Measurements from ENCODE around the gene GPR176.

The GPR176 gene

GRCh38 chr15:39888243-39888642 lies 31.8 kb downstream of the GPR176 start:
- DNase-seq = no peak

GRCh38 chr15:39887832-39888231 lies 32.2 kb downstream of the GPR176 start:
- peak; percentile 2 for DNase-seq

GRCh38 chr15:39887211-39887610 lies 32.9 kb downstream of the GPR176 start:
- DNase-seq = no peak

GRCh38 chr15:39886418-39886817 lies 33.6 kb downstream of the GPR176 start:
- no peak for DNase-seq

GRCh38 chr15:39885099-39885777 lies 34.8 kb downstream of the GPR176 start:
- no peak for DNase-seq

- no peak for DNase-seq
Measured at GRCh38 chr15:39884351-39884750, 35.7 kb downstream of the GPR176 start.

GRCh38 chr15:39882602-39883001 lies 37.5 kb downstream of the GPR176 start:
- no peak for DNase-seq

- DNase-seq = no peak
Measured at GRCh38 chr15:39881790-39882189, 38.3 kb downstream of the GPR176 start.

GRCh38 chr15:39880718-39881387 lies 39.2 kb downstream of the GPR176 start:
- peak; percentile 73 for DNase-seq

GRCh38 chr15:39878406-39878785 lies 41.7 kb downstream of the GPR176 start:
- no peak for DNase-seq

- peak; percentile 5 for DNase-seq
Measured at GRCh38 chr15:39874890-39875549, 45.0 kb downstream of the GPR176 start.

- no peak for DNase-seq
Measured at GRCh38 chr15:39873978-39874377, 46.1 kb downstream of the GPR176 start.

GRCh38 chr15:39870537-39870936 lies 49.5 kb downstream of the GPR176 start:
- DNase-seq = no peak

GRCh38 chr15:39869858-39870515 lies 50.1 kb downstream of the GPR176 start:
- DNase-seq = peak; percentile 25

- DNase-seq = peak; percentile 77
Measured at GRCh38 chr15:39869254-39869653, 50.8 kb downstream of the GPR176 start.

- no peak for DNase-seq
Measured at GRCh38 chr15:39868396-39868795, 51.7 kb downstream of the GPR176 start.

GRCh38 chr15:39864116-39864515 lies 56.0 kb downstream of the GPR176 start:
- no peak for DNase-seq

- no peak for DNase-seq
Measured at GRCh38 chr15:39860871-39861270, 59.2 kb downstream of the GPR176 start.

GRCh38 chr15:39860200-39860599 lies 59.9 kb downstream of the GPR176 start:
- no peak for DNase-seq

GRCh38 chr15:39859636-39860035 lies 60.4 kb downstream of the GPR176 start:
- no peak for DNase-seq

GRCh38 chr15:39857132-39857531 lies 62.9 kb downstream of the GPR176 start:
- DNase-seq = no peak

GRCh38 chr15:39856357-39856756 lies 63.7 kb downstream of the GPR176 start:
- no peak for DNase-seq

- no peak for DNase-seq
Measured at GRCh38 chr15:39855400-39855799, 64.7 kb downstream of the GPR176 start.

- DNase-seq = no peak
Measured at GRCh38 chr15:39854161-39854560, 65.9 kb downstream of the GPR176 start.

All from DMS79 treated with DMSO at 0.1 percent for 48 hours (cell line).